ENCODE data around the gene LBHD2. TPM values are rescaled to one million over a fixed set of nuclear protein-coding genes. Genes with fewer than 3 reads are reported as not detected.

The LBHD2 gene
- total and polyA plus RNA-seq, 2 of the 13 experiments (the other 11 are each of a cell fraction or from before 2014, with no cell fraction given): 0.67 to 1.00 TPM

DNA sequence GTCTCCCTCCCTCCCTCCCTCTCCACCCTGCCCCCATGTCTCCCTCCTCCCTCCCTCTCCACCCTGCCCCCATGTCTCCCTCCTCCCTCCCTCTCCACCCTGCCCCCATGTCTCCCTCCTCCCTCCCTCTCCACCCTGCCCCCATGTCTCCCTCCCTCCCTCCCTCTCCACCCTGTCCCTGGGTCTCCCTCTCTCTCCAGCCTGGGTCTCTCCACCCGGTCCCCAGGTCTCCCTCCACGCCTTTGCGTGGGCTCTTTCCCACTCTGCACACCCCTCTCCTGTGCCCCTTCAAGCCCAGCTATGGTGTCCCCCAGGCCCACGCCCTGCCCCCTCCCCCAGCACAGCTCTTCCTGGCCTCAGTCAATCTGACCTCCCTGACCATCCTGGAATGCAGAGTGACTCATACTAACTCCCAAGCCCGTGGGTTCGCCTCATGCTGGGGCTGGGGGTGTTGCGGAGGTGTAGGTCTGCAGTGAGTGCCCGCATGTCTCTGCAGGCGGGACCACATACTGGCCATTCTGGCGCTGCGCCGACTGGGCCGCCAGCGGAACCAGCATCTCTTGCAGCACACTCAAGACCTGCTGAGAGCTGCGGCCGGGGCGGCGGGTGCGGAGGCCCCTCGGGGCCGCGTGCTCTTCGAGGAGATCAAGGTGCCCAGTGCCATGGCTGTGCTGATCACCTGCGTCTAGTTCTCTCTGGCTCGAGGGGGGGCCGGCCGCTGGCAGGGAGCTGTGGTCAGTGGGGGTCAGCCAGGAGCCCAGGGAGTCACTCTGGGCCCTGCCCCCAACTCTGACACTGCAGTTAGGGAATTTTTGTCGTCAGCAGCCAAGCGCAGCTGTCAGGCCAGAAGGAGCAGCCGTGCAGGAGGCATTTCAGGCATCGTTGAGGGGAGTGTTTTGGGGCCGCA lies 25.8 kb downstream of the LBHD2 start (continued):
- TF ChIP-seq, protein P1, sequence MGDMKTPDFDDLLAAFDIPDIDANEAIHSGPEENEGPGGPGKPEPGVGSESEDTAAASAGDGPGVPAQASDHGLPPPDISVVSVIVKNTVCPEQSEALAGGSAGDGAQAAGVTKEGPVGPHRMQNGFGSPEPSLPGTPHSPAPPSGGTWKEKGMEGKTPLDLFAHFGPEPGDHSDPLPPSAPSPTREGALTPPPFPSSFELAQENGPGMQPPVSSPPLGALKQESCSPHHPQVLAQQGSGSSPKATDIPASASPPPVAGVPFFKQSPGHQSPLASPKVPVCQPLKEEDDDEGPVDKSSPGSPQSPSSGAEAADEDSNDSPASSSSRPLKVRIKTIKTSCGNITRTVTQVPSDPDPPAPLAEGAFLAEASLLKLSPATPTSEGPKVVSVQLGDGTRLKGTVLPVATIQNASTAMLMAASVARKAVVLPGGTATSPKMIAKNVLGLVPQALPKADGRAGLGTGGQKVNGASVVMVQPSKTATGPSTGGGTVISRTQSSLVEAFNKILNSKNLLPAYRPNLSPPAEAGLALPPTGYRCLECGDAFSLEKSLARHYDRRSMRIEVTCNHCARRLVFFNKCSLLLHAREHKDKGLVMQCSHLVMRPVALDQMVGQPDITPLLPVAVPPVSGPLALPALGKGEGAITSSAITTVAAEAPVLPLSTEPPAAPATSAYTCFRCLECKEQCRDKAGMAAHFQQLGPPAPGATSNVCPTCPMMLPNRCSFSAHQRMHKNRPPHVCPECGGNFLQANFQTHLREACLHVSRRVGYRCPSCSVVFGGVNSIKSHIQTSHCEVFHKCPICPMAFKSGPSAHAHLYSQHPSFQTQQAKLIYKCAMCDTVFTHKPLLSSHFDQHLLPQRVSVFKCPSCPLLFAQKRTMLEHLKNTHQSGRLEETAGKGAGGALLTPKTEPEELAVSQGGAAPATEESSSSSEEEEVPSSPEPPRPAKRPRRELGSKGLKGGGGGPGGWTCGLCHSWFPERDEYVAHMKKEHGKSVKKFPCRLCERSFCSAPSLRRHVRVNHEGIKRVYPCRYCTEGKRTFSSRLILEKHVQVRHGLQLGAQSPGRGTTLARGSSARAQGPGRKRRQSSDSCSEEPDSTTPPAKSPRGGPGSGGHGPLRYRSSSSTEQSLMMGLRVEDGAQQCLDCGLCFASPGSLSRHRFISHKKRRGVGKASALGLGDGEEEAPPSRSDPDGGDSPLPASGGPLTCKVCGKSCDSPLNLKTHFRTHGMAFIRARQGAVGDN (CRISPR knock-in tag; IDR thresholded peaks at IDR 0.05): peak; percentile 60; the same call in 1 of the 2 replicates
- TF ChIP-seq, protein P2, sequence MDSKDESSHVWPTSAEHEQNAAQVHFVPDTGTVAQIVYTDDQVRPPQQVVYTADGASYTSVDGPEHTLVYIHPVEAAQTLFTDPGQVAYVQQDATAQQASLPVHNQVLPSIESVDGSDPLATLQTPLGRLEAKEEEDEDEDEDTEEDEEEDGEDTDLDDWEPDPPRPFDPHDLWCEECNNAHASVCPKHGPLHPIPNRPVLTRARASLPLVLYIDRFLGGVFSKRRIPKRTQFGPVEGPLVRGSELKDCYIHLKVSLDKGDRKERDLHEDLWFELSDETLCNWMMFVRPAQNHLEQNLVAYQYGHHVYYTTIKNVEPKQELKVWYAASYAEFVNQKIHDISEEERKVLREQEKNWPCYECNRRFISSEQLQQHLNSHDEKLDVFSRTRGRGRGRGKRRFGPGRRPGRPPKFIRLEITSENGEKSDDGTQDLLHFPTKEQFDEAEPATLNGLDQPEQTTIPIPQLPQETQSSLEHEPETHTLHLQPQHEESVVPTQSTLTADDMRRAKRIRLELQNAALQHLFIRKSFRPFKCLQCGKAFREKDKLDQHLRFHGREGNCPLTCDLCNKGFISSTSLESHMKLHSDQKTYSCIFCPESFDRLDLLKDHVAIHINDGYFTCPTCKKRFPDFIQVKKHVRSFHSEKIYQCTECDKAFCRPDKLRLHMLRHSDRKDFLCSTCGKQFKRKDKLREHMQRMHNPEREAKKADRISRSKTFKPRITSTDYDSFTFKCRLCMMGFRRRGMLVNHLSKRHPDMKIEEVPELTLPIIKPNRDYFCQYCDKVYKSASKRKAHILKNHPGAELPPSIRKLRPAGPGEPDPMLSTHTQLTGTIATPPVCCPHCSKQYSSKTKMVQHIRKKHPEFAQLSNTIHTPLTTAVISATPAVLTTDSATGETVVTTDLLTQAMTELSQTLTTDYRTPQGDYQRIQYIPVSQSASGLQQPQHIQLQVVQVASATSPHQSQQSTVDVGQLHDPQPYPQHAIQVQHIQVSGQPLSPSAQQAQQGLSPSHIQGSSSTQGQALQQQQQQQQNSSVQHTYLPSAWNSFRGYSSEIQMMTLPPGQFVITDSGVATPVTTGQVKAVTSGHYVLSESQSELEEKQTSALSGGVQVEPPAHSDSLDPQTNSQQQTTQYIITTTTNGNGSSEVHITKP (CRISPR knock-in tag; IDR thresholded peaks at IDR 0.05; ENCODE audit: low read depth): no peak
- TF ChIP-seq SRY (CRISPR knock-in tag; IDR thresholded peaks at IDR 0.05): no peak
- no peak for TF ChIP-seq RFXANK (CRISPR knock-in tag; IDR thresholded peaks at IDR 0.05)
- TF ChIP-seq, protein P3, sequence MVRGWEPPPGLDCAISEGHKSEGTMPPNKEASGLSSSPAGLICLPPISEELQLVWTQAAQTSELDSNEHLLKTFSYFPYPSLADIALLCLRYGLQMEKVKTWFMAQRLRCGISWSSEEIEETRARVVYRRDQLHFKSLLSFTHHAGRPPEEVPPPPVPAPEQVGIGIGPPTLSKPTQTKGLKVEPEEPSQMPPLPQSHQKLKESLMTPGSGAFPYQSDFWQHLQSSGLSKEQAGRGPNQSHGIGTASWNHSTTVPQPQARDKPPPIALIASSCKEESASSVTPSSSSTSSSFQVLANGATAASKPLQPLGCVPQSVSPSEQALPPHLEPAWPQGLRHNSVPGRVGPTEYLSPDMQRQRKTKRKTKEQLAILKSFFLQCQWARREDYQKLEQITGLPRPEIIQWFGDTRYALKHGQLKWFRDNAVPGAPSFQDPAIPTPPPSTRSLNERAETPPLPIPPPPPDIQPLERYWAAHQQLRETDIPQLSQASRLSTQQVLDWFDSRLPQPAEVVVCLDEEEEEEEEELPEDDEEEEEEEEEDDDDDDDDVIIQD (CRISPR knock-in tag; IDR thresholded peaks at IDR 0.05; ENCODE audit: low read depth): no peak
- TF ChIP-seq, protein P4, sequence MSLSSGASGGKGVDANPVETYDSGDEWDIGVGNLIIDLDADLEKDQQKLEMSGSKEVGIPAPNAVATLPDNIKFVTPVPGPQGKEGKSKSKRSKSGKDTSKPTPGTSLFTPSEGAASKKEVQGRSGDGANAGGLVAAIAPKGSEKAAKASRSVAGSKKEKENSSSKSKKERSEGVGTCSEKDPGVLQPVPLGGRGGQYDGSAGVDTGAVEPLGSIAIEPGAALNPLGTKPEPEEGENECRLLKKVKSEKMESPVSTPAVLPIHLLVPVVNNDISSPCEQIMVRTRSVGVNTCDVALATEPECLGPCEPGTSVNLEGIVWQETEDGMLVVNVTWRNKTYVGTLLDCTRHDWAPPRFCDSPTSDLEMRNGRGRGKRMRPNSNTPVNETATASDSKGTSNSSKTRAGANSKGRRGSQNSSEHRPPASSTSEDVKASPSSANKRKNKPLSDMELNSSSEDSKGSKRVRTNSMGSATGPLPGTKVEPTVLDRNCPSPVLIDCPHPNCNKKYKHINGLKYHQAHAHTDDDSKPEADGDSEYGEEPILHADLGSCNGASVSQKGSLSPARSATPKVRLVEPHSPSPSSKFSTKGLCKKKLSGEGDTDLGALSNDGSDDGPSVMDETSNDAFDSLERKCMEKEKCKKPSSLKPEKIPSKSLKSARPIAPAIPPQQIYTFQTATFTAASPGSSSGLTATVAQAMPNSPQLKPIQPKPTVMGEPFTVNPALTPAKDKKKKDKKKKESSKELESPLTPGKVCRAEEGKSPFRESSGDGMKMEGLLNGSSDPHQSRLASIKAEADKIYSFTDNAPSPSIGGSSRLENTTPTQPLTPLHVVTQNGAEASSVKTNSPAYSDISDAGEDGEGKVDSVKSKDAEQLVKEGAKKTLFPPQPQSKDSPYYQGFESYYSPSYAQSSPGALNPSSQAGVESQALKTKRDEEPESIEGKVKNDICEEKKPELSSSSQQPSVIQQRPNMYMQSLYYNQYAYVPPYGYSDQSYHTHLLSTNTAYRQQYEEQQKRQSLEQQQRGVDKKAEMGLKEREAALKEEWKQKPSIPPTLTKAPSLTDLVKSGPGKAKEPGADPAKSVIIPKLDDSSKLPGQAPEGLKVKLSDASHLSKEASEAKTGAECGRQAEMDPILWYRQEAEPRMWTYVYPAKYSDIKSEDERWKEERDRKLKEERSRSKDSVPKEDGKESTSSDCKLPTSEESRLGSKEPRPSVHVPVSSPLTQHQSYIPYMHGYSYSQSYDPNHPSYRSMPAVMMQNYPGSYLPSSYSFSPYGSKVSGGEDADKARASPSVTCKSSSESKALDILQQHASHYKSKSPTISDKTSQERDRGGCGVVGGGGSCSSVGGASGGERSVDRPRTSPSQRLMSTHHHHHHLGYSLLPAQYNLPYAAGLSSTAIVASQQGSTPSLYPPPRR (CRISPR knock-in tag; IDR thresholded peaks at IDR 0.05; ENCODE audit: borderline replicate concordance): no peak
- peak; percentile 23; the same call in 1 of the 2 replicates for TF ChIP-seq GABPB1 (CRISPR knock-in tag; IDR thresholded peaks at IDR 0.05)
- no peak for TF ChIP-seq ZNF33B (CRISPR knock-in tag; IDR thresholded peaks at IDR 0.05)
- TF ChIP-seq RARA (CRISPR knock-in tag; IDR thresholded peaks at IDR 0.05): peak; percentile 77
- TF ChIP-seq NFIB (CRISPR knock-in tag; IDR thresholded peaks at IDR 0.05; ENCODE audit: borderline replicate concordance): no peak
- TF ChIP-seq, protein P5, sequence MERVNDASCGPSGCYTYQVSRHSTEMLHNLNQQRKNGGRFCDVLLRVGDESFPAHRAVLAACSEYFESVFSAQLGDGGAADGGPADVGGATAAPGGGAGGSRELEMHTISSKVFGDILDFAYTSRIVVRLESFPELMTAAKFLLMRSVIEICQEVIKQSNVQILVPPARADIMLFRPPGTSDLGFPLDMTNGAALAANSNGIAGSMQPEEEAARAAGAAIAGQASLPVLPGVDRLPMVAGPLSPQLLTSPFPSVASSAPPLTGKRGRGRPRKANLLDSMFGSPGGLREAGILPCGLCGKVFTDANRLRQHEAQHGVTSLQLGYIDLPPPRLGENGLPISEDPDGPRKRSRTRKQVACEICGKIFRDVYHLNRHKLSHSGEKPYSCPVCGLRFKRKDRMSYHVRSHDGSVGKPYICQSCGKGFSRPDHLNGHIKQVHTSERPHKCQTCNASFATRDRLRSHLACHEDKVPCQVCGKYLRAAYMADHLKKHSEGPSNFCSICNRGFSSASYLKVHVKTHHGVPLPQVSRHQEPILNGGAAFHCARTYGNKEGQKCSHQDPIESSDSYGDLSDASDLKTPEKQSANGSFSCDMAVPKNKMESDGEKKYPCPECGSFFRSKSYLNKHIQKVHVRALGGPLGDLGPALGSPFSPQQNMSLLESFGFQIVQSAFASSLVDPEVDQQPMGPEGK (CRISPR knock-in tag; IDR thresholded peaks at IDR 0.05): peak; percentile 74
